SK-N-SH (cell line): ENCODE measurements around the gene NOX3. TPM values are rescaled to one million over a fixed set of nuclear protein-coding genes. Genes with fewer than 3 reads are reported as not detected.

Source experiments
- CTCF ChIA-PET: fragments of 300-600, 350-600 bp; formaldehyde crosslinking; extraction: SDS; loops from one replicate; lab custom pipeline; 2021; lab: Yijun Ruan, JAX
- POLR2A ChIA-PET: fragments of 350-600 bp; sonication (Branson Sonifier 250); formaldehyde crosslinking; extraction: SDS; loops from one replicate; lab custom pipeline; 2020; ENCODE audit warnings: antibody characterized with exemption, inconsistent platforms; lab: Yijun Ruan, JAX
- DNase-seq: peaks from one replicate; pipeline ENCODE4 v3.0.0; 2012
- H2AFZ ChIP-seq: fragments of 200-600 bp; sonication (generic); 2 replicates; pipeline ENCODE4 v1.8.1; 2016; ENCODE audit warnings: antibody characterized with exemption, mild to moderate bottlenecking, low read depth
- H3F3A ChIP-seq: fragments of 200-600 bp; sonication (generic); replicated peaks from 2 replicates; pipeline ENCODE3; 2016; ENCODE audit warnings: antibody characterized with exemption, mild to moderate bottlenecking; ENCODE audit not compliant: insufficient read depth
- H3K27ac ChIP-seq, 2 experiments: fragments of 200-500 bp in 1 of 2; fragments of 200-600 bp in 1 of 2; sonication (Bioruptor generic) in 1 of 2; sonication (generic), shearing (Covaris generic) in 1 of 2; 2 replicates each; pipeline versions ENCODE4 v1.5.1 to v1.6.1; 2014 to 2016; ENCODE audit warnings: low read depth in 2 of 2, inconsistent platforms in 1 of 2, low read length in 1 of 2, mild to moderate bottlenecking in 1 of 2, mixed read lengths in 1 of 2
- H3K27me3 ChIP-seq: fragments of 200-600 bp; sonication (generic), shearing (Covaris generic); 2 replicates; pipeline ENCODE4 v1.6.1; 2016; ENCODE audit warnings: mixed run types; ENCODE audit not compliant: insufficient read depth
- H3K36me3 ChIP-seq, 2 experiments: fragments of 200-500 bp in 1 of 2; fragments of 200-600 bp in 1 of 2; sonication (Bioruptor generic) in 1 of 2; sonication (generic) in 1 of 2; replicated peaks in 1 of 2; 2 replicates each; pipeline versions ENCODE3 to v1.5.1; 2014 to 2016; ENCODE audit warnings: low read length in 1 of 2, mild to moderate bottlenecking in 1 of 2; ENCODE audit not compliant: insufficient read depth in 2 of 2, control insufficient read depth in 1 of 2
- H3K4me1 ChIP-seq, 2 experiments: fragments of 200-500 bp in 1 of 2; fragments of 200-600 bp in 1 of 2; sonication (Bioruptor generic) in 1 of 2; sonication (generic), shearing (Covaris generic) in 1 of 2; 2 replicates each; pipeline versions ENCODE4 v1.5.1 to v1.6.1; 2014 to 2016; ENCODE audit warnings: low read depth in 1 of 2, low read length in 1 of 2, mixed run types in 1 of 2; ENCODE audit not compliant: insufficient read depth in 2 of 2, control insufficient read depth in 1 of 2
- H3K4me2 ChIP-seq: fragments of 200-600 bp; sonication (generic), shearing (Covaris generic); 2 replicates; pipeline ENCODE4 v1.6.1; 2017; ENCODE audit warnings: mixed run types
- H3K4me3 ChIP-seq, 2 experiments: fragments of 200-500 bp in 1 of 2; fragments of 200-600 bp in 1 of 2; sonication (Bioruptor generic) in 1 of 2; sonication (generic), shearing (Covaris generic) in 1 of 2; 2 replicates each; pipeline versions ENCODE4 v1.5.1 to v1.8.1; 2014 to 2016; ENCODE audit warnings: low read depth in 2 of 2, inconsistent platforms in 1 of 2, low read length in 1 of 2, mild to moderate bottlenecking in 1 of 2, mixed read lengths in 1 of 2, moderate library complexity in 1 of 2
- H3K79me2 ChIP-seq: fragments of 200-600 bp; sonication (generic); 2 replicates; pipeline ENCODE4 v1.8.1; 2017; ENCODE audit warnings: mild to moderate bottlenecking; ENCODE audit not compliant: insufficient read depth
- H3K9ac ChIP-seq: fragments of 200-600 bp; sonication (generic); 2 replicates; pipeline ENCODE4 v1.6.1; 2017; ENCODE audit warnings: mixed run types
- H3K9me2 ChIP-seq: fragments of 200-600 bp; sonication (generic); 2 replicates; pipeline ENCODE4 v1.6.1; 2017; ENCODE audit warnings: mixed run types
- H3K9me3 ChIP-seq: fragments of 200-600 bp; sonication (generic); 2 replicates; pipeline ENCODE4 v1.6.1; 2017; ENCODE audit warnings: mixed run types, mild to moderate bottlenecking, moderate library complexity
- H4K20me1 ChIP-seq: fragments of 200-600 bp; sonication (generic); 2 replicates; pipeline ENCODE4 v1.6.1; 2017; ENCODE audit warnings: mild to moderate bottlenecking, mixed run types; ENCODE audit not compliant: insufficient read depth
- CHD2 ChIP-seq: fragments of 150-350 bp; IDR thresholded peaks from 2 replicates; pipeline ENCODE4 v1.6.1; 2018; ENCODE audit warnings: low read length; ENCODE audit not compliant: partially characterized antibody
- EP300 ChIP-seq, 2 experiments: IDR thresholded peaks; 2 replicates each; pipeline versions ENCODE4 v1.4.0 to v1.6.1; 2012; ENCODE audit warnings: borderline replicate concordance in 1 of 2, low read depth in 1 of 2, low read length in 1 of 2
- GABPA ChIP-seq: IDR thresholded peaks from 2 replicates; pipeline ENCODE4 v1.4.0; 2012; ENCODE audit warnings: low read depth, mild to moderate bottlenecking
- JUND ChIP-seq: IDR thresholded peaks from 2 replicates; pipeline ENCODE4 v1.4.0; 2012
- MXI1 ChIP-seq: IDR thresholded peaks from 2 replicates; pipeline ENCODE4 v1.6.1; 2012; ENCODE audit warnings: mild to moderate bottlenecking, low read depth, low read length, improper control_type of control experiment
- NFIC ChIP-seq: IDR thresholded peaks from 2 replicates; pipeline ENCODE4 v1.4.0; 2012; ENCODE audit warnings: borderline replicate concordance
- NRF1 ChIP-seq: IDR thresholded peaks from 2 replicates; pipeline ENCODE4 v1.6.1; 2012; ENCODE audit warnings: low read depth, mild to moderate bottlenecking, low read length
- POLR2AphosphoS5 ChIP-seq: IDR thresholded peaks from 2 replicates; pipeline ENCODE4 v1.6.1; 2012; ENCODE audit warnings: low read depth, low read length
- RAD21 ChIP-seq: IDR thresholded peaks from 2 replicates; pipeline ENCODE4 v1.6.1; 2012; ENCODE audit warnings: mild to moderate bottlenecking, low read length
- TAF1 ChIP-seq: IDR thresholded peaks from 2 replicates; pipeline ENCODE4 v1.6.1; 2012; ENCODE audit warnings: low read depth, mild to moderate bottlenecking, low read length, moderate library complexity, borderline replicate concordance
- TEAD4 ChIP-seq: IDR thresholded peaks from 2 replicates; pipeline ENCODE4 v1.4.0; 2012; ENCODE audit warnings: mild to moderate bottlenecking, borderline replicate concordance; ENCODE audit not compliant: insufficient read depth
- WGBS: methylation state at CpG from one replicate; pipeline ENCODE4 v1.1.6; 2017; ENCODE audit warnings: low lambda C conversion rate; 5-methylcytosine and 5-hydroxymethylcytosine counted together
- polyA plus RNA-seq, 3 experiments: library from polyadenylated mRNA; depleted of rRNA; stranded (reverse); fragments of >200 nt; gene quantifications; 2 replicates each; pipeline ENCODE4 v1.2.3, GENCODE V29; 2012
- TF ChIP-seq, protein P1 (sequence below): IDR thresholded peaks from 2 replicates; pipeline ENCODE4 v1.4.0; 2012; ENCODE audit warnings: low read depth, borderline replicate concordance
- TF ChIP-seq, protein P2 (sequence below): IDR thresholded peaks from 2 replicates; pipeline ENCODE4 v1.4.0; 2012; ENCODE audit warnings: low read depth
- TF ChIP-seq, protein P3 (sequence below): fragments of 200-600 bp; sonication (generic); IDR thresholded peaks from 2 replicates; pipeline ENCODE4 v1.6.1; 2017; ENCODE audit warnings: antibody characterized with exemption, mild to moderate bottlenecking, moderate library complexity
- TF ChIP-seq, protein P4 (sequence below): IDR thresholded peaks from 2 replicates; pipeline ENCODE4 v1.6.1; 2012; ENCODE audit warnings: mild to moderate bottlenecking, low read depth, low read length, moderate library complexity

Gene NOX3
- polyA plus RNA-seq, 1 of the 3 experiments (the other 2 are of a cell fraction): 0.02 TPM

DNA sequence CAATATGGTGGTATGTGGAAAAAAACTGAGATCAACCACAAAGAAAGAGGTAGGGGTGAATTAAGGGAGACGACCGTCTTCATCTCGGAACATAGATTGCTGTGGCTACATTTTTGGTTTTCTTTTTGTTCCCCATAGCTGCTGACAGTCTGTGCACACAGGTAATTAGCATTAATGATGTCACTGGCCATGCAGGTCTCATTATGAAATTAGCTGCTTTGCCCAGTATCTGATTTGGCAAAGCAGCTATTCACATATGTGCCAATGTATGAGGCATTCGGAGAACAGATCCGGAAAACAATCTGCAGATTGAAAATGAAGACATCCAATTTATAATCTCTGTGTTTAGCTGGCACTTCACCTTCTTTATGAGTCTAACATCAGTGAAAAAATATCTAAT is 13.1 kb downstream of the NOX3 start (continued):
- TF ChIP-seq, protein P1, sequence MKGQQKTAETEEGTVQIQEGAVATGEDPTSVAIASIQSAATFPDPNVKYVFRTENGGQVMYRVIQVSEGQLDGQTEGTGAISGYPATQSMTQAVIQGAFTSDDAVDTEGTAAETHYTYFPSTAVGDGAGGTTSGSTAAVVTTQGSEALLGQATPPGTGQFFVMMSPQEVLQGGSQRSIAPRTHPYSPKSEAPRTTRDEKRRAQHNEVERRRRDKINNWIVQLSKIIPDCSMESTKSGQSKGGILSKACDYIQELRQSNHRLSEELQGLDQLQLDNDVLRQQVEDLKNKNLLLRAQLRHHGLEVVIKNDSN: no peak
- peak in 1 of 2 experiments; percentile 96; a peak in 2 of 4 replicates for TF ChIP-seq EP300 (IDR thresholded peaks at IDR 0.05; ENCODE audit: borderline replicate concordance in 1 of 2, low read depth in 1 of 2, low read length in 1 of 2)
- TF ChIP-seq TAF1: no peak
- no peak for TF ChIP-seq TEAD4
- peak; percentile 79 for TF ChIP-seq NFIC
- TF ChIP-seq RAD21: peak; percentile 33; the same call in 1 of the 2 replicates

DNA sequence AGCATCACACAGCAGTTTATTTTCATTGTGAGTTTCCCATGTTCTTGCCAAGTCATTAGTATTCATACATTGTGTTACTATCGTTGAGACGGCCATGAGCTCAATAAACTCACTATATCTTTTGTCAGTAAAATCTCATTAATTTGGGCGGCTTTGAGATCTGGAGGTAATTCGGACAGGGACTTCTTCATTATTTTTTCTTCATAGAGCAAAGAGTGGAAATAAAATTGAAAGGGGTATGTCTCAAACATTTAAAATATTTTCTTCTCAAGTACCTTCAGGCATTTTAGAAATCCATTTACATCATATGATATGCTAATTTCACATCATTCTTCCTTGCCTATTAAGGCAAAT is 14.6 kb downstream of the NOX3 start:
- Histone ChIP-seq H2AFZ (0 out of 2 replicates have a peak overlapping the region, but pooled peaks have one; percentile 16), H3K9me2 (no peaks in the 10 kb centered on the region), H3K27me3 (no peaks in the 10 kb centered on the region), H3K79me2 (no peaks in the 10 kb centered on the region), H3K4me3 (no peak overlapping the region), H3K27ac (no peak overlapping the region; a peak in 1 of 4 replicates), H4K20me1 (no peaks in the 10 kb centered on the region), H3K36me3 (no peaks in the 10 kb centered on the region), H3F3A (peaks cover 7% of the 10 kb centered on the region), H3K4me1 (peaks cover 17 to 42% of the 10 kb centered on the region in 2 experiments; a peak in 3 of 4 replicates), H3K4me2 (no peak overlapping the region), H3K9ac (no peak overlapping the region), H3K9me3 (no peaks in the 10 kb centered on the region)
- WGBS: 82% methylated on average over 4 of the region's 4 CpGs
- TF ChIP-seq TEAD4: no peak
- TF ChIP-seq, protein P2, sequence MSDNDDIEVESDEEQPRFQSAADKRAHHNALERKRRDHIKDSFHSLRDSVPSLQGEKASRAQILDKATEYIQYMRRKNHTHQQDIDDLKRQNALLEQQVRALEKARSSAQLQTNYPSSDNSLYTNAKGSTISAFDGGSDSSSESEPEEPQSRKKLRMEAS: no peak
- no peak for TF ChIP-seq MXI1
- TF ChIP-seq, protein P1: no peak
- CTCF ChIA-PET: interaction anchor here (0.7 to 2.6 kb wide), 3 partner anchors 10 to 38 kb away, joined by 3 to 6 read pairs (median 3); no protein-coding TSS in a partner anchor
- DNase-seq: no peak
- POLR2A ChIA-PET: no interaction called here

DNA sequence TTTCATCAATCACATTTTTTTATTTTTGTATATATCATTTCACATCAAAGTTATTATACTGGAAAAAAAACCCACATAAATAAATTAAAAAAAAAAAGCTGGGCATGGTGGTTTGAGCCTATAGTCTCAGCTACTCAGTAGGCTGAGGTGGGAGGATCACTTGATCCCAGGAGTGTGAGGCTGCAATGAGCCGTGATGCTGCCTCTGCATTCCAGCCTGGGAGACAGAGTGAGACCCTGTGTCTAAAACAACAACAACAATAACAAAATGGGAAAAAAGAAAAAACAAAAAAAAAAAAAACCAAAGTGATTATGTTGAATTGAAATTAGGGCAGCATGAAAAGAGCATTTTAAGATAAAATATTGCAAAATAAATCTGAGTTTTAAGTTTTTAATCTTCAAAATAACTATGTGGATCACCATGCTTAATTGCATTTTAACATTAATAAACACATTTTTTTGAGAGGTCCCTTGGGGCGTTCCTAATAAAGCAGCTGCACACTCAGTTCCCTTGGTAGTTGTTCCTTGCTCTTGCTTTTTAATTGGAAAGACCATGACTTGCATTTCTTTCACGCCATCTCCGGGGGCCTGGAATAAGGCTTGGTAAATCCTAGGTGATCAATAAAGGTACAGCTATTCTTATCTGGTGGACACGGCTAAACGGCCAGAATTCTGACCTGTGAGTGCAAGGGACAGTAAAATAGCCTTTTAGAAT is 15.1 kb downstream of the NOX3 start:
- H3K9ac ChIP-seq: no peak overlapping the region
- H3K9me2 ChIP-seq: no peaks in the 10 kb centered on the region
- 0 out of 2 replicates have a peak overlapping the region, but pooled peaks have one; percentile 16 for H2AFZ ChIP-seq
- no peaks in the 10 kb centered on the region for H3K9me3 ChIP-seq
- CTCF ChIA-PET: interaction anchor here (1.3 to 2.6 kb wide), 2 partner anchors 30 to 40 kb away, joined by 3 to 6 read pairs; no protein-coding TSS in a partner anchor
- H3K27ac ChIP-seq: no peak overlapping the region
- H4K20me1 ChIP-seq: no peaks in the 10 kb centered on the region
- no peak for DNase-seq
- no peaks in the 10 kb centered on the region for H3K36me3 ChIP-seq
- H3K4me2 ChIP-seq: no peak overlapping the region
- POLR2A ChIA-PET: no interaction called here
- peaks cover 17 to 45% of the 10 kb centered on the region in 2 experiments; a peak in 3 of 4 replicates for H3K4me1 ChIP-seq
- no peak overlapping the region for H3K4me3 ChIP-seq
- 93% methylated on average over 6 of the region's 6 CpGs for WGBS
- TF ChIP-seq, protein P3, sequence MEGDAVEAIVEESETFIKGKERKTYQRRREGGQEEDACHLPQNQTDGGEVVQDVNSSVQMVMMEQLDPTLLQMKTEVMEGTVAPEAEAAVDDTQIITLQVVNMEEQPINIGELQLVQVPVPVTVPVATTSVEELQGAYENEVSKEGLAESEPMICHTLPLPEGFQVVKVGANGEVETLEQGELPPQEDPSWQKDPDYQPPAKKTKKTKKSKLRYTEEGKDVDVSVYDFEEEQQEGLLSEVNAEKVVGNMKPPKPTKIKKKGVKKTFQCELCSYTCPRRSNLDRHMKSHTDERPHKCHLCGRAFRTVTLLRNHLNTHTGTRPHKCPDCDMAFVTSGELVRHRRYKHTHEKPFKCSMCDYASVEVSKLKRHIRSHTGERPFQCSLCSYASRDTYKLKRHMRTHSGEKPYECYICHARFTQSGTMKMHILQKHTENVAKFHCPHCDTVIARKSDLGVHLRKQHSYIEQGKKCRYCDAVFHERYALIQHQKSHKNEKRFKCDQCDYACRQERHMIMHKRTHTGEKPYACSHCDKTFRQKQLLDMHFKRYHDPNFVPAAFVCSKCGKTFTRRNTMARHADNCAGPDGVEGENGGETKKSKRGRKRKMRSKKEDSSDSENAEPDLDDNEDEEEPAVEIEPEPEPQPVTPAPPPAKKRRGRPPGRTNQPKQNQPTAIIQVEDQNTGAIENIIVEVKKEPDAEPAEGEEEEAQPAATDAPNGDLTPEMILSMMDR: no peak
- TF ChIP-seq JUND: no peak
- no peak for TF ChIP-seq GABPA
- TF ChIP-seq MXI1: no peak
- TF ChIP-seq POLR2AphosphoS5: no peak
- no peak for TF ChIP-seq CHD2
- no peak for TF ChIP-seq RAD21
- no peak for TF ChIP-seq NRF1
- TF ChIP-seq, protein P4, sequence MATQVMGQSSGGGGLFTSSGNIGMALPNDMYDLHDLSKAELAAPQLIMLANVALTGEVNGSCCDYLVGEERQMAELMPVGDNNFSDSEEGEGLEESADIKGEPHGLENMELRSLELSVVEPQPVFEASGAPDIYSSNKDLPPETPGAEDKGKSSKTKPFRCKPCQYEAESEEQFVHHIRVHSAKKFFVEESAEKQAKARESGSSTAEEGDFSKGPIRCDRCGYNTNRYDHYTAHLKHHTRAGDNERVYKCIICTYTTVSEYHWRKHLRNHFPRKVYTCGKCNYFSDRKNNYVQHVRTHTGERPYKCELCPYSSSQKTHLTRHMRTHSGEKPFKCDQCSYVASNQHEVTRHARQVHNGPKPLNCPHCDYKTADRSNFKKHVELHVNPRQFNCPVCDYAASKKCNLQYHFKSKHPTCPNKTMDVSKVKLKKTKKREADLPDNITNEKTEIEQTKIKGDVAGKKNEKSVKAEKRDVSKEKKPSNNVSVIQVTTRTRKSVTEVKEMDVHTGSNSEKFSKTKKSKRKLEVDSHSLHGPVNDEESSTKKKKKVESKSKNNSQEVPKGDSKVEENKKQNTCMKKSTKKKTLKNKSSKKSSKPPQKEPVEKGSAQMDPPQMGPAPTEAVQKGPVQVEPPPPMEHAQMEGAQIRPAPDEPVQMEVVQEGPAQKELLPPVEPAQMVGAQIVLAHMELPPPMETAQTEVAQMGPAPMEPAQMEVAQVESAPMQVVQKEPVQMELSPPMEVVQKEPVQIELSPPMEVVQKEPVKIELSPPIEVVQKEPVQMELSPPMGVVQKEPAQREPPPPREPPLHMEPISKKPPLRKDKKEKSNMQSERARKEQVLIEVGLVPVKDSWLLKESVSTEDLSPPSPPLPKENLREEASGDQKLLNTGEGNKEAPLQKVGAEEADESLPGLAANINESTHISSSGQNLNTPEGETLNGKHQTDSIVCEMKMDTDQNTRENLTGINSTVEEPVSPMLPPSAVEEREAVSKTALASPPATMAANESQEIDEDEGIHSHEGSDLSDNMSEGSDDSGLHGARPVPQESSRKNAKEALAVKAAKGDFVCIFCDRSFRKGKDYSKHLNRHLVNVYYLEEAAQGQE: no peak
- no peaks in the 10 kb centered on the region for H3K79me2 ChIP-seq
- H3F3A ChIP-seq: peaks cover 7% of the 10 kb centered on the region
- no peaks in the 10 kb centered on the region for H3K27me3 ChIP-seq
